HG02763 (cell line): Measurements from ENCODE around the gene ZRANB1.

Experiments
- ATAC-seq: cut with Tn5 transposase; IDR thresholded peaks from one replicate; pipeline ENCODE4 v1.9.1; 2021; ENCODE audit warnings: mild to moderate bottlenecking, moderate library complexity; ENCODE audit not compliant: unreplicated experiment

Gene ZRANB1

GRCh38 chr10:125004571-125005311 lies 62.8 kb downstream of the ZRANB1 start:
- no peak for ATAC-seq

GRCh38 chr10:125005312-125006187 lies 63.6 kb downstream of the ZRANB1 start:
- no peak for ATAC-seq

GRCh38 chr10:125006188-125006680 lies 64.3 kb downstream of the ZRANB1 start:
- ATAC-seq = no peak

- ATAC-seq = no peak
These were observed 65.1 kb downstream of the ZRANB1 start for GRCh38 chr10:125006921-125007426.

- ATAC-seq = no peak
These were observed 65.5 kb downstream of the ZRANB1 start for GRCh38 chr10:125007436-125007835.

GRCh38 chr10:125008689-125009638 lies 67.0 kb downstream of the ZRANB1 start:
- ATAC-seq = no peak

- ATAC-seq = no peak
These were observed 67.8 kb downstream of the ZRANB1 start for GRCh38 chr10:125009661-125010161.

GRCh38 chr10:125010362-125010761 lies 68.4 kb downstream of the ZRANB1 start:
- no peak for ATAC-seq

GRCh38 chr10:125011171-125011925 lies 69.4 kb downstream of the ZRANB1 start:
- no peak for ATAC-seq

GRCh38 chr10:125011926-125012705 lies 70.2 kb downstream of the ZRANB1 start:
- ATAC-seq = no peak

- ATAC-seq = no peak
These were observed 71.1 kb downstream of the ZRANB1 start for GRCh38 chr10:125012851-125013528.

GRCh38 chr10:125013529-125013872 lies 71.6 kb downstream of the ZRANB1 start:
- no peak for ATAC-seq

- no peak for ATAC-seq
These were observed 72.3 kb downstream of the ZRANB1 start for GRCh38 chr10:125014086-125014830.

- no peak for ATAC-seq
These were observed 73.0 kb downstream of the ZRANB1 start for GRCh38 chr10:125014836-125015355.

- ATAC-seq = no peak
These were observed 73.5 kb downstream of the ZRANB1 start for GRCh38 chr10:125015356-125015944.

GRCh38 chr10:125016123-125016522 lies 74.2 kb downstream of the ZRANB1 start:
- no peak for ATAC-seq

- ATAC-seq = no peak
These were observed 74.8 kb downstream of the ZRANB1 start for GRCh38 chr10:125016611-125017202.
